MCF 10A (cell line): ENCODE results near the gene PLBD2. TPM values are rescaled to one million over a fixed set of nuclear protein-coding genes. Genes with fewer than 3 reads are reported as not detected.
A peak's percentile ranks its signal among the peaks of the same experiment; 100 is the strongest.

Experiments
- BruUV-seq: library from RNA; stranded (reverse); fragments of 400-500 nt; replicated peaks from 2 replicates; lab custom pipeline; 2021; lab: Mats Ljungman, UMichigan
- CTCF ChIA-PET: fragments of 300-600 bp; sonication (Branson Sonifier 250); formaldehyde crosslinking; extraction: SDS; loops from one replicate; lab custom pipeline; 2021; ENCODE audit warnings: antibody characterized with exemption, inconsistent platforms; lab: Yijun Ruan, JAX
- POLR2A ChIA-PET: fragments of 300-600, 350-650 bp; sonication (Branson Sonifier 250); formaldehyde crosslinking; extraction: SDS; loops from one replicate; lab custom pipeline; 2020; ENCODE audit warnings: antibody characterized with exemption, inconsistent platforms; lab: Yijun Ruan, JAX
- DNase-seq: peaks from one replicate; pipeline ENCODE4 v3.0.0-alpha.2; 2018; ENCODE audit not compliant: unreplicated experiment
- H3K27ac Mint-ChIP-seq: one replicate; pipeline ENCODE4 v1.8.0; 2022; ENCODE audit warnings: mild to moderate bottlenecking, low read depth, mixed read lengths; ENCODE audit not compliant: unreplicated experiment
- H3K27me3 Mint-ChIP-seq: one replicate; pipeline ENCODE4 v1.8.0; 2022; ENCODE audit warnings: mixed read lengths; ENCODE audit not compliant: insufficient read depth, unreplicated experiment
- H3K36me3 Mint-ChIP-seq: one replicate; pipeline ENCODE4 v1.8.0; 2022; ENCODE audit warnings: mild to moderate bottlenecking, moderate library complexity, mixed read lengths; ENCODE audit not compliant: insufficient read depth, unreplicated experiment
- H3K4me1 Mint-ChIP-seq: one replicate; pipeline ENCODE4 v1.8.0; 2022; ENCODE audit warnings: mixed read lengths; ENCODE audit not compliant: insufficient read depth, unreplicated experiment
- H3K4me3 Mint-ChIP-seq: one replicate; pipeline ENCODE4 v1.8.0; 2022; ENCODE audit warnings: mild to moderate bottlenecking, moderate library complexity, mixed read lengths; ENCODE audit not compliant: unreplicated experiment
- H3K9me3 Mint-ChIP-seq: one replicate; pipeline ENCODE4 v1.8.0; 2022; ENCODE audit warnings: mixed read lengths; ENCODE audit not compliant: unreplicated experiment
- CTCF ChIP-seq: fragments of 200-600 bp; IDR thresholded peaks from one replicate; pipeline ENCODE4 v1.8.0; 2022; ENCODE audit warnings: antibody characterized with exemption, mild to moderate bottlenecking; ENCODE audit not compliant: unreplicated experiment
- intact Hi-C: fragments of 100-400 bp; cut with micrococcal nuclease; formaldehyde crosslinking; loops from 2 replicates; pipeline ENCODE4 v1.14.1; 2022
- total RNA-seq: library from RNA; stranded (reverse); gene quantifications from 2 replicates; pipeline ENCODE4 v1.2.3, GENCODE V29; 2022

Gene PLBD2
- total RNA-seq, 1 experiment from 2014 or later = 18.1 TPM

- no TSS peak for BruUV-seq
- Mint-ChIP-seq H3K27ac (no peak overlapping the region), H3K36me3 (peaks cover 8% of the 10 kb centered on the region), H3K27me3 (no peaks in the 10 kb centered on the region), H3K4me1 (no peaks in the 10 kb centered on the region), H3K9me3 (no peaks in the 10 kb centered on the region), H3K4me3 (no peak overlapping the region)
- TF ChIP-seq CTCF = no peak
- CTCF ChIA-PET = interaction anchor here (1.4 kb wide), 1 partner anchor 176 kb away, joined by 5 read pairs; no protein-coding TSS in a partner anchor
- POLR2A ChIA-PET = no interaction called here
- DNase-seq = no peak
- intact Hi-C loops = no loop called here
Observed at GRCh38 chr12:113373969-113374368, 15.6 kb downstream of the PLBD2 start.

- Mint-ChIP-seq H3K9me3 (no peaks in the 10 kb centered on the region), H3K27me3 (no peaks in the 10 kb centered on the region), H3K4me3 (no peak overlapping the region), H3K36me3 (peaks cover 8% of the 10 kb centered on the region), H3K4me1 (no peaks in the 10 kb centered on the region), H3K27ac (no peak overlapping the region)
- DNase-seq = no peak
- ChIA-PET CTCF (interaction anchor here (0.6 to 1.4 kb wide), 2 partner anchors 51 to 177 kb away, joined by 4 to 5 read pairs; no protein-coding TSS in a partner anchor), POLR2A (no interaction called here)
- TF ChIP-seq CTCF = no peak
- intact Hi-C loops = no loop called here
- BruUV-seq = no TSS peak
Observed at GRCh38 chr12:113374823-113375428, 16.5 kb downstream of the PLBD2 start.

- no peaks in the 10 kb centered on the region for H3K27me3 Mint-ChIP-seq
- peak; percentile 7 for TF ChIP-seq CTCF
- DNase-seq = no peak
- CTCF ChIA-PET = no interaction called here
- POLR2A ChIA-PET = no interaction called here
- H3K4me1 Mint-ChIP-seq = no peaks in the 10 kb centered on the region
- no peak overlapping the region for H3K27ac Mint-ChIP-seq
- BruUV-seq = no TSS peak
- no peaks in the 10 kb centered on the region for H3K9me3 Mint-ChIP-seq
- intact Hi-C loops = no loop called here
- no peak overlapping the region for H3K4me3 Mint-ChIP-seq
- peaks cover 8% of the 10 kb centered on the region for H3K36me3 Mint-ChIP-seq
Observed at GRCh38 chr12:113378291-113378690, 19.9 kb downstream of the PLBD2 start.

- no TSS peak for BruUV-seq
- Mint-ChIP-seq H3K27ac (no peak overlapping the region), H3K4me3 (no peak overlapping the region), H3K9me3 (no peaks in the 10 kb centered on the region), H3K36me3 (peaks cover 10% of the 10 kb centered on the region), H3K27me3 (no peaks in the 10 kb centered on the region), H3K4me1 (no peaks in the 10 kb centered on the region)
- TF ChIP-seq CTCF = no peak
- CTCF ChIA-PET = interaction anchor here (0.5 kb wide), 1 partner anchor 72 kb away, joined by 3 read pairs; no protein-coding TSS in a partner anchor
- intact Hi-C loops = no loop called here
- DNase-seq = no peak
- POLR2A ChIA-PET = interaction anchor here (0.6 kb wide), 1 partner anchor 18 kb away, joined by 4 read pairs; no protein-coding TSS in a partner anchor
Observed at GRCh38 chr12:113381220-113381619, 22.8 kb downstream of the PLBD2 start.
